GM20000 (cell line): ENCODE measurements around the gene C1orf210.

Experiments
- DNase-seq: peaks from one replicate; pipeline ENCODE4 v3.0.0; 2012; ENCODE audit warnings: low spot score
- CTCF ChIP-seq: IDR thresholded peaks from 2 replicates; pipeline ENCODE4 v1.5.1; 2012; ENCODE audit warnings: mild to moderate bottlenecking, control low read depth; ENCODE audit errors: extremely low read depth, missing control alignments

The C1orf210 gene

GRCh38 chr1:43324810-43325209 lies 39.4 kb upstream of the C1orf210 start:
- TF ChIP-seq CTCF, result no peak

GRCh38 chr1:43322506-43322905 lies 37.1 kb upstream of the C1orf210 start:
- no peak for DNase-seq
- no peak for TF ChIP-seq CTCF

More at GRCh38 chr1:43324810-43325209, 39.4 kb upstream of the C1orf210 start:
- no peak for DNase-seq

GRCh38 chr1:43321331-43321891 lies 36.0 kb upstream of the C1orf210 start:
- no peak for TF ChIP-seq CTCF
- DNase-seq, result no peak

- no peak for DNase-seq
- no peak for TF ChIP-seq CTCF
These were observed 34.4 kb upstream of the C1orf210 start for GRCh38 chr1:43319766-43320165.

GRCh38 chr1:43319288-43319687 lies 33.9 kb upstream of the C1orf210 start:
- DNase-seq, result no peak
- no peak for TF ChIP-seq CTCF

GRCh38 chr1:43318831-43319230 lies 33.5 kb upstream of the C1orf210 start:
- DNase-seq, result no peak
- TF ChIP-seq CTCF, result no peak

GRCh38 chr1:43317817-43318471 lies 32.6 kb upstream of the C1orf210 start:
- TF ChIP-seq CTCF, result no peak
- DNase-seq, result no peak
